Measurements from ENCODE around the gene TBCEL. TPM values are rescaled to one million over a fixed set of nuclear protein-coding genes. Genes with fewer than 3 reads are reported as not detected.

Gene TBCEL
- total RNA-seq, 1 donor from 2014 or later, result 36.5 TPM

GRCh38 chr11:121106812-121107211 is 82.9 kb downstream of the TBCEL start:
- H3K4me1 Mint-ChIP-seq (ENCODE audit: low read depth, unreplicated experiment), result no peaks in the 10 kb centered on the region
- no peaks in the 10 kb centered on the region for H3K9me3 Mint-ChIP-seq (ENCODE audit: unreplicated experiment)
- H3K36me3 Mint-ChIP-seq (ENCODE audit: unreplicated experiment), result no peaks in the 10 kb centered on the region
- no peak for DNase-seq
- no peak overlapping the region for H3K4me3 Mint-ChIP-seq (ENCODE audit: unreplicated experiment)
- H3K27me3 Mint-ChIP-seq (ENCODE audit: unreplicated experiment), result peaks cover 2% of the 10 kb centered on the region
- TF ChIP-seq CTCF (IDR thresholded peaks at IDR 0.05; ENCODE audit: partially characterized antibody, unreplicated experiment), result no peak
- H3K27ac Mint-ChIP-seq (ENCODE audit: unreplicated experiment), result no peak overlapping the region

- Mint-ChIP-seq H3K36me3 (ENCODE audit: unreplicated experiment) (no peaks in the 10 kb centered on the region), H3K9me3 (ENCODE audit: unreplicated experiment) (no peaks in the 10 kb centered on the region), H3K27me3 (ENCODE audit: unreplicated experiment) (peaks cover 2% of the 10 kb centered on the region), H3K4me3 (ENCODE audit: unreplicated experiment) (no peak overlapping the region), H3K4me1 (ENCODE audit: low read depth, unreplicated experiment) (no peaks in the 10 kb centered on the region), H3K27ac (ENCODE audit: unreplicated experiment) (no peak overlapping the region)
- no peak for TF ChIP-seq CTCF (IDR thresholded peaks at IDR 0.05; ENCODE audit: partially characterized antibody, unreplicated experiment)
- no peak for DNase-seq
Observed at GRCh38 chr11:121108413-121108812, 84.5 kb downstream of the TBCEL start.

GRCh38 chr11:121109471-121109870 is 85.6 kb downstream of the TBCEL start:
- peaks cover 2% of the 10 kb centered on the region for H3K27me3 Mint-ChIP-seq (ENCODE audit: unreplicated experiment)
- DNase-seq, result no peak
- TF ChIP-seq CTCF (IDR thresholded peaks at IDR 0.05; ENCODE audit: partially characterized antibody, unreplicated experiment), result no peak
- no peaks in the 10 kb centered on the region for H3K36me3 Mint-ChIP-seq (ENCODE audit: unreplicated experiment)
- H3K27ac Mint-ChIP-seq (ENCODE audit: unreplicated experiment), result no peak overlapping the region
- no peaks in the 10 kb centered on the region for H3K9me3 Mint-ChIP-seq (ENCODE audit: unreplicated experiment)
- H3K4me1 Mint-ChIP-seq (ENCODE audit: low read depth, unreplicated experiment), result no peaks in the 10 kb centered on the region
- no peak overlapping the region for H3K4me3 Mint-ChIP-seq (ENCODE audit: unreplicated experiment)

- Mint-ChIP-seq H3K36me3 (ENCODE audit: unreplicated experiment) (no peaks in the 10 kb centered on the region), H3K9me3 (ENCODE audit: unreplicated experiment) (no peaks in the 10 kb centered on the region), H3K4me1 (ENCODE audit: low read depth, unreplicated experiment) (no peaks in the 10 kb centered on the region), H3K27ac (ENCODE audit: unreplicated experiment) (no peak overlapping the region), H3K4me3 (ENCODE audit: unreplicated experiment) (no peak overlapping the region), H3K27me3 (ENCODE audit: unreplicated experiment) (peaks cover 2% of the 10 kb centered on the region)
- DNase-seq, result no peak
- no peak for TF ChIP-seq CTCF (IDR thresholded peaks at IDR 0.05; ENCODE audit: partially characterized antibody, unreplicated experiment)
Observed at GRCh38 chr11:121109916-121110586, 86.1 kb downstream of the TBCEL start.

GRCh38 chr11:121110871-121111724 is 87.2 kb downstream of the TBCEL start:
- no peak for DNase-seq
- H3K4me1 Mint-ChIP-seq (ENCODE audit: low read depth, unreplicated experiment), result no peaks in the 10 kb centered on the region
- TF ChIP-seq CTCF (IDR thresholded peaks at IDR 0.05; ENCODE audit: partially characterized antibody, unreplicated experiment), result no peak
- H3K27ac Mint-ChIP-seq (ENCODE audit: unreplicated experiment), result no peak overlapping the region
- no peaks in the 10 kb centered on the region for H3K36me3 Mint-ChIP-seq (ENCODE audit: unreplicated experiment)
- H3K27me3 Mint-ChIP-seq (ENCODE audit: unreplicated experiment), result peaks cover 3% of the 10 kb centered on the region
- H3K9me3 Mint-ChIP-seq (ENCODE audit: unreplicated experiment), result no peaks in the 10 kb centered on the region
- no peak overlapping the region for H3K4me3 Mint-ChIP-seq (ENCODE audit: unreplicated experiment)
